ENCODE data around the gene JAZF1. TPM values are rescaled to one million over a fixed set of nuclear protein-coding genes. Genes with fewer than 3 reads are reported as not detected.

Gene JAZF1
- total and polyA plus RNA-seq, 2 of the 8 experiments (the other 6 are each of a cell fraction or from before 2014, with no cell fraction given): 2.6 to 21.8 TPM

DNA sequence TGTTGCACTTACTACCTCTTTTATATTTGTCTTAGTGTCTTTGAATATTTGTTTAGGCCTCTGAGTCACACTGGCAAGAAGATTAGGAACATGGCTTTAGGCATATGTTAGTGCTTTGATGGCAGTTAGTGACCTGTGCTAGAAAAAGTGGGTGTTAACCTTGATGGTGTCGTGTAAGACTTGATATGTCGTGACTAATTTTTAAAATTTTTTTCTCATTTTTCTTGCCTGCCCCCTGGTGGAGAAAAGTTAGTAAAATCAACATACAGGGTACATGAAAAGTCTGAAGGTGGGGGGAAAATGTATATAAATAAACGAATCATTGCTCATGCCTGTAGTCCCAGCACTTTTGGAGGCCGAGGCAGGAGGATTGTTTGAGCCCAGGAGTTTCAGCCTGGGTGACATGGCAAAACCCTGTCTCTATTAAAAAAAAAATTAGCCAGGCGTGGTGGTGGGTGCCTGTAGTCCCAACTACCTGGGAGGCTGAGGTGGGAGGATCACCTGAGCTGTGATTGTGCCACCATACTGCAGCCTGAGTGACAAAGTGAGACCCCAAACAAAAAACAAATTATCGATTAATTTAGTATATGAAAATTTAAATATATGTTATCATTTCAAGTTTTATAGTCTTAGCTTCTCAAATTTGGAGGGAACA lies 396.1 kb downstream of the JAZF1 start:
- H4K5ac ChIP-seq (ENCODE audit: insufficient read length, low read depth, low read length): no peak overlapping the region
- H4K8ac ChIP-seq (ENCODE audit: extremely low read depth, insufficient read depth, low read length): no peak overlapping the region
- no peaks in the 10 kb centered on the region for H3K4me1 ChIP-seq (replicated peaks in 1 of 4; ENCODE audit: control insufficient read depth in 3 of 4, insufficient read depth in 4 of 4, low read length in 3 of 4)
- no peak overlapping the region for H3K4ac ChIP-seq (replicated peaks; ENCODE audit: insufficient read length, low read depth, low read length)
- peaks cover 0 to 6% (median 3%) of the 10 kb centered on the region in 4 experiments; a peak in 3 of 8 replicates for H3K36me3 ChIP-seq (ENCODE audit: control insufficient read depth in 2 of 4, insufficient read depth in 4 of 4, low read length in 3 of 4)
- no peak overlapping the region for H2BK5ac ChIP-seq (ENCODE audit: low read depth, low read length)
- H3K79me2 ChIP-seq (ENCODE audit: control insufficient read depth in 1 of 2, insufficient read depth in 2 of 2, low read length in 2 of 2): peaks cover 0 to 2% of the 10 kb centered on the region in 2 experiments; a peak in 1 of 4 replicates
- H3K27ac ChIP-seq (ENCODE audit: low read depth, low read length): no peak overlapping the region
- H3K56ac ChIP-seq (replicated peaks; ENCODE audit: insufficient read length, low read depth, low read length): no peak overlapping the region
- no peak overlapping the region for H3K4me2 ChIP-seq (ENCODE audit: insufficient read depth in 1 of 2, low read depth in 2 of 2, low read length in 2 of 2)
- FAIRE-seq: peak; percentile 36
- no peak for TF ChIP-seq SAP30 (IDR thresholded peaks at IDR 0.05; ENCODE audit: insufficient read depth, insufficient replicate concordance, low read length)
- TF ChIP-seq, protein P1, sequence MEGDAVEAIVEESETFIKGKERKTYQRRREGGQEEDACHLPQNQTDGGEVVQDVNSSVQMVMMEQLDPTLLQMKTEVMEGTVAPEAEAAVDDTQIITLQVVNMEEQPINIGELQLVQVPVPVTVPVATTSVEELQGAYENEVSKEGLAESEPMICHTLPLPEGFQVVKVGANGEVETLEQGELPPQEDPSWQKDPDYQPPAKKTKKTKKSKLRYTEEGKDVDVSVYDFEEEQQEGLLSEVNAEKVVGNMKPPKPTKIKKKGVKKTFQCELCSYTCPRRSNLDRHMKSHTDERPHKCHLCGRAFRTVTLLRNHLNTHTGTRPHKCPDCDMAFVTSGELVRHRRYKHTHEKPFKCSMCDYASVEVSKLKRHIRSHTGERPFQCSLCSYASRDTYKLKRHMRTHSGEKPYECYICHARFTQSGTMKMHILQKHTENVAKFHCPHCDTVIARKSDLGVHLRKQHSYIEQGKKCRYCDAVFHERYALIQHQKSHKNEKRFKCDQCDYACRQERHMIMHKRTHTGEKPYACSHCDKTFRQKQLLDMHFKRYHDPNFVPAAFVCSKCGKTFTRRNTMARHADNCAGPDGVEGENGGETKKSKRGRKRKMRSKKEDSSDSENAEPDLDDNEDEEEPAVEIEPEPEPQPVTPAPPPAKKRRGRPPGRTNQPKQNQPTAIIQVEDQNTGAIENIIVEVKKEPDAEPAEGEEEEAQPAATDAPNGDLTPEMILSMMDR (IDR thresholded peaks at IDR 0.05; ENCODE audit: control extremely low read depth in 1 of 3, insufficient read depth in 1 of 3, low read depth in 1 of 3, low read length in 3 of 3): peak in 2 of 3 experiments; percentile 15 to 25; a peak in 2 of 4 replicates
- WGBS, 2 experiments (ENCODE audit: extremely low coverage in 1 of 2, insufficient coverage in 1 of 2, insufficient read length in 1 of 2, insufficient replicate concordance in 2 of 2, low coverage in 1 of 2, low lambda C conversion rate in 2 of 2, missing lambda C conversion rate in 1 of 2): 84% methylated on average over 6 of the region's 6 CpGs; no CpG with 5 or more reads in 1 of the 2 experiments
- no peak overlapping the region for H2AK5ac ChIP-seq (ENCODE audit: low read depth, low read length)
- H3K23me2 ChIP-seq (ENCODE audit: low read depth, low read length): no peaks in the 10 kb centered on the region
- H4K20me1 ChIP-seq (replicated peaks in 1 of 2; ENCODE audit: control insufficient read depth in 1 of 2, insufficient read depth in 2 of 2, low read length in 2 of 2): no peaks in the 10 kb centered on the region
- H3K27me3 ChIP-seq (replicated peaks in 1 of 4; ENCODE audit: control insufficient read depth in 3 of 4, extremely low read depth in 1 of 4, insufficient read depth in 3 of 4, low read length in 3 of 4): no peaks in the 10 kb centered on the region
- ChIA-PET POLR2A (ENCODE audit: partially characterized antibody) (interaction anchor here (0.6 kb wide), 1 partner anchor 10 kb away, joined by 3 read pairs; no protein-coding TSS in a partner anchor), CTCF (ENCODE audit: partially characterized antibody) (interaction anchor here (0.6 to 2.5 kb wide), 23 partner anchors 10 to 767 kb away, joined by 3 to 15 read pairs (median 3); no protein-coding TSS in a partner anchor)
- H3K23ac ChIP-seq (ENCODE audit: insufficient read length): no peak overlapping the region
- H3K18ac ChIP-seq (ENCODE audit: extremely low read depth, low read length): no peak overlapping the region
- H3K9me3 ChIP-seq (ENCODE audit: insufficient read depth in 2 of 2, low read depth in 1 of 2, low read length in 1 of 2): no peaks in the 10 kb centered on the region
- H3K4me3 ChIP-seq (ENCODE audit: extremely low read depth in 1 of 4, insufficient read depth in 2 of 4, low read depth in 3 of 4, low read length in 4 of 4): no peak overlapping the region
- H2BK15ac ChIP-seq (ENCODE audit: low read length): no peak overlapping the region
- H2BK20ac ChIP-seq (ENCODE audit: low read length): no peak overlapping the region
- H2BK12ac ChIP-seq (ENCODE audit: low read depth, low read length): no peak overlapping the region
- no peak overlapping the region for H3K14ac ChIP-seq (ENCODE audit: insufficient read length)
- no peak overlapping the region for H4K91ac ChIP-seq (replicated peaks; ENCODE audit: insufficient read length, low read length)
- H3K79me1 ChIP-seq (ENCODE audit: low read depth, low read length): no peaks in the 10 kb centered on the region
- no peak for DNase-seq (ENCODE audit: low read depth in 1 of 2, low spot score in 2 of 2)
- no peak overlapping the region for H2AFZ ChIP-seq (ENCODE audit: low read length)
- H2BK120ac ChIP-seq (replicated peaks; ENCODE audit: low read depth, low read length): no peak overlapping the region
- no peak overlapping the region for H3K9ac ChIP-seq (replicated peaks in 1 of 4; ENCODE audit: extremely low read depth in 1 of 4, low read depth in 3 of 4, low read length in 3 of 4)

Data from H1 (cell line).